Kidney (tissue), 14 donors: Measurements from ENCODE around the gene NECTIN1. TPM values are rescaled to one million over a fixed set of nuclear protein-coding genes. Genes with fewer than 3 reads are reported as not detected.

Experiments used
- DNase-seq, 5 donors: peaks; one replicate each; pipeline ENCODE4 v3.0.0-alpha.2; 2013 to 2020
- FAIRE-seq: peaks from 2 replicates; lab custom pipeline; 2012; peaks lifted over from hg19 to GRCh38; lab: Jason Lieb, UNC
- H3K27ac ChIP-seq, 2 donors: one replicate each; pipeline ENCODE4 v1.7.0; 2013; ENCODE audit warnings: low read depth in 2 of 2, low read length in 2 of 2, inconsistent platforms in 1 of 2
- H3K27me3 ChIP-seq: one replicate; pipeline ENCODE4 v1.7.1; 2013; ENCODE audit warnings: low read length, inconsistent platforms; ENCODE audit not compliant: control insufficient read depth, insufficient read depth
- H3K36me3 ChIP-seq, 3 donors: one replicate each; pipeline versions ENCODE4 v1.7.0 to v1.7.1; 2013; ENCODE audit warnings: low read length in 3 of 3, control low read depth in 1 of 3, inconsistent platforms in 1 of 3; ENCODE audit not compliant: insufficient read depth in 3 of 3, control insufficient read depth in 2 of 3
- H3K4me1 ChIP-seq, 3 donors: one replicate each; pipeline versions ENCODE4 v1.7.0 to v1.7.1; 2013; ENCODE audit warnings: low read length in 3 of 3, inconsistent platforms in 1 of 3, low read depth in 1 of 3; ENCODE audit not compliant: control insufficient read depth in 2 of 3, insufficient read depth in 2 of 3
- H3K4me3 ChIP-seq, 3 donors: one replicate each; pipeline versions ENCODE4 v1.7.0 to v1.8.1; 2013; ENCODE audit warnings: low read length in 3 of 3, control low read depth in 1 of 3, inconsistent platforms in 1 of 3
- H3K9ac ChIP-seq, 3 donors: one replicate each; pipeline versions ENCODE4 v1.7.0 to v1.7.1; 2013; ENCODE audit warnings: low read length in 3 of 3, control low read depth in 1 of 3, inconsistent platforms in 1 of 3
- H3K9me3 ChIP-seq, 3 donors: one replicate each; pipeline versions ENCODE4 v1.7.0 to v1.7.1; 2013; ENCODE audit warnings: low read length in 3 of 3, control low read depth in 1 of 3, inconsistent platforms in 1 of 3; ENCODE audit not compliant: control insufficient read depth in 2 of 3, insufficient read depth in 1 of 3
- CTCF ChIP-seq: IDR thresholded peaks from 3 replicates; pipeline ENCODE4 v1.5.1; 2012; ENCODE audit warnings: mild to moderate bottlenecking, moderate library complexity, borderline replicate concordance; ENCODE audit not compliant: insufficient read depth; ENCODE audit errors: extremely low read depth
- intact Hi-C: fragments of 100-400 bp; cut with DNase I; formaldehyde crosslinking; loops from one replicate; pipeline ENCODE4 v1.11.1; 2022
- polyA plus RNA-seq: library from polyadenylated mRNA; stranded (reverse); fragments of 350-450 nt; fragmentation: Illumina TruSeq; extraction: RNeasy Lipid Tissue Mini Kit (QIAGEN cat#74804); gene quantifications from one replicate; pipeline ENCODE4 v1.2.3, GENCODE V29; 2014; ENCODE audit warnings: low read depth, low replicate concordance; ENCODE audit not compliant: insufficient read depth
- total RNA-seq: library from RNA; stranded (reverse); fragmentation: NEBNext Ultra II Directional; extraction: Animal tissue kit (Norgen Biotek cat#: 25700); gene quantifications from one replicate; pipeline ENCODE4 v1.2.1, GENCODE V29; 2021
- donor health status: control.
- donor health status: control.
- donor health status: control.
- donor health status: control.
- donor health status: control.
- donor health status: DM: yes; HTN: yes; CAD: no.
- donor health status: Normal renal cell carcinoma (clear cell type).

The NECTIN1 gene
- total and polyA plus RNA-seq, 2 donors from 2014 or later: 6.0 to 13.2 TPM

GRCh38 chr11:119679346-119679745 lies 49.7 kb downstream of the NECTIN1 start:
- DNase-seq (no peak), FAIRE-seq (no peak)
- no peak overlapping the region for H3K4me3 ChIP-seq
- no peak overlapping the region for H3K27ac ChIP-seq
- peaks cover 0 to 6% (median 0%) of the 10 kb centered on the region in 3 donors for H3K4me1 ChIP-seq
- peaks cover 0 to 4% (median 0%) of the 10 kb centered on the region in 3 donors for H3K36me3 ChIP-seq
- no peaks in the 10 kb centered on the region for H3K9me3 ChIP-seq
- no peaks in the 10 kb centered on the region for H3K27me3 ChIP-seq
- no peak for TF ChIP-seq CTCF
- no peak overlapping the region for H3K9ac ChIP-seq
- intact Hi-C loops: no loop called here

GRCh38 chr11:119678351-119678750 lies 50.6 kb downstream of the NECTIN1 start:
- Histone ChIP-seq H3K4me3 (no peak overlapping the region), H3K9me3 (no peaks in the 10 kb centered on the region), H3K27me3 (no peaks in the 10 kb centered on the region), H3K27ac (no peak overlapping the region), H3K36me3 (peaks cover 0 to 4% (median 0%) of the 10 kb centered on the region in 3 donors), H3K9ac (no peak overlapping the region), H3K4me1 (peaks cover 0 to 6% (median 0%) of the 10 kb centered on the region in 3 donors)
- DNase-seq (no peak), FAIRE-seq (no peak)
- intact Hi-C loops: no loop called here
- TF ChIP-seq CTCF: no peak

GRCh38 chr11:119677840-119678239 lies 51.2 kb downstream of the NECTIN1 start:
- peaks cover 0 to 4% (median 0%) of the 10 kb centered on the region in 3 donors for H3K36me3 ChIP-seq
- no peak for FAIRE-seq
- no peak for TF ChIP-seq CTCF

GRCh38 chr11:119676461-119677020 lies 52.5 kb downstream of the NECTIN1 start:
- no peak for DNase-seq
- Histone ChIP-seq H3K4me1 (peaks cover 0 to 9% (median 3%) of the 10 kb centered on the region in 3 donors), H3K36me3 (peaks cover 0 to 4% (median 0%) of the 10 kb centered on the region in 3 donors), H3K4me3 (no peak overlapping the region), H3K9me3 (no peaks in the 10 kb centered on the region), H3K27ac (no peak overlapping the region), H3K27me3 (no peaks in the 10 kb centered on the region), H3K9ac (no peak overlapping the region)
- intact Hi-C loops: no loop called here
- TF ChIP-seq CTCF: no peak
- FAIRE-seq: no peak

More at GRCh38 chr11:119677840-119678239, 51.2 kb downstream of the NECTIN1 start:
- no peaks in the 10 kb centered on the region for H3K9me3 ChIP-seq
- no peak for DNase-seq
- intact Hi-C loops: no loop called here
- peaks cover 0 to 6% (median 0%) of the 10 kb centered on the region in 3 donors for H3K4me1 ChIP-seq
- no peak overlapping the region for H3K27ac ChIP-seq
- H3K9ac ChIP-seq: no peak overlapping the region
- no peak overlapping the region for H3K4me3 ChIP-seq
- no peaks in the 10 kb centered on the region for H3K27me3 ChIP-seq
